Adipocyte (in vitro differentiated cells): ENCODE results near the gene CD6.

ENCODE experiments used
- DNase-seq: peaks from one replicate; pipeline ENCODE4 v3.0.0-alpha.2; 2015; ENCODE audit warnings: low read depth
- H3K27me3 ChIP-seq: replicated peaks from 2 replicates; pipeline ENCODE4 v1.7.0; 2013; ENCODE audit warnings: mild to moderate bottlenecking, low read length, moderate library complexity; ENCODE audit not compliant: control insufficient read depth, insufficient read depth
- H3K36me3 ChIP-seq: 2 replicates; pipeline ENCODE4 v1.7.0; 2013; ENCODE audit warnings: low read length, mild to moderate bottlenecking, moderate library complexity; ENCODE audit not compliant: control insufficient read depth, insufficient read depth, severe bottlenecking
- H3K4me1 ChIP-seq: 2 replicates; pipeline ENCODE4 v1.7.0; 2013; ENCODE audit warnings: mild to moderate bottlenecking, low read length, moderate library complexity; ENCODE audit not compliant: control insufficient read depth, insufficient read depth
- H3K4me3 ChIP-seq: 2 replicates; pipeline ENCODE4 v1.7.0; 2013; ENCODE audit warnings: mild to moderate bottlenecking, low read length, moderate library complexity
- H3K9ac ChIP-seq: 2 replicates; pipeline ENCODE4 v1.7.0; 2013; ENCODE audit warnings: mild to moderate bottlenecking, low read length, moderate library complexity
- H3K9me3 ChIP-seq: 2 replicates; pipeline ENCODE4 v1.7.0; 2013; ENCODE audit warnings: mild to moderate bottlenecking, low read length, moderate library complexity; ENCODE audit not compliant: control insufficient read depth

The CD6 gene

GRCh38 chr11:61041755-61042518, 70.5 kb downstream of the CD6 start:
- no peak for DNase-seq
- no peak overlapping the region for H3K4me3 ChIP-seq
- H3K4me1 ChIP-seq, result no peaks in the 10 kb centered on the region
- H3K9ac ChIP-seq, result no peak overlapping the region
- no peaks in the 10 kb centered on the region for H3K9me3 ChIP-seq
- no peaks in the 10 kb centered on the region for H3K36me3 ChIP-seq
- peaks cover 15% of the 10 kb centered on the region for H3K27me3 ChIP-seq

- Histone ChIP-seq H3K9ac (no peak overlapping the region), H3K9me3 (no peaks in the 10 kb centered on the region), H3K27me3 (peaks cover 21% of the 10 kb centered on the region), H3K4me3 (no peak overlapping the region), H3K4me1 (no peaks in the 10 kb centered on the region), H3K36me3 (no peaks in the 10 kb centered on the region)
- no peak for DNase-seq
Observed at GRCh38 chr11:61042537-61042936, 71.1 kb downstream of the CD6 start.

GRCh38 chr11:61042961-61043540, 71.6 kb downstream of the CD6 start:
- no peak overlapping the region for H3K9ac ChIP-seq
- H3K4me1 ChIP-seq, result no peaks in the 10 kb centered on the region
- no peak for DNase-seq
- no peaks in the 10 kb centered on the region for H3K36me3 ChIP-seq
- H3K27me3 ChIP-seq, result peaks cover 27% of the 10 kb centered on the region
- H3K4me3 ChIP-seq, result no peak overlapping the region
- no peaks in the 10 kb centered on the region for H3K9me3 ChIP-seq

- H3K36me3 ChIP-seq, result no peaks in the 10 kb centered on the region
- DNase-seq, result no peak
- H3K27me3 ChIP-seq, result peaks cover 48% of the 10 kb centered on the region
- no peak overlapping the region for H3K9ac ChIP-seq
- H3K4me1 ChIP-seq, result no peaks in the 10 kb centered on the region
- no peak overlapping the region for H3K4me3 ChIP-seq
- no peaks in the 10 kb centered on the region for H3K9me3 ChIP-seq
Observed at GRCh38 chr11:61045271-61045670, 73.8 kb downstream of the CD6 start.

GRCh38 chr11:61046833-61047232, 75.4 kb downstream of the CD6 start:
- Histone ChIP-seq H3K4me1 (no peaks in the 10 kb centered on the region), H3K4me3 (no peak overlapping the region), H3K36me3 (no peaks in the 10 kb centered on the region), H3K27me3 (peaks cover 49% of the 10 kb centered on the region), H3K9me3 (no peaks in the 10 kb centered on the region), H3K9ac (no peak overlapping the region)
- no peak for DNase-seq

- no peak for DNase-seq
- Histone ChIP-seq H3K9me3 (no peaks in the 10 kb centered on the region), H3K4me3 (no peak overlapping the region), H3K36me3 (no peaks in the 10 kb centered on the region), H3K27me3 (peaks cover 58% of the 10 kb centered on the region), H3K4me1 (no peaks in the 10 kb centered on the region), H3K9ac (no peak overlapping the region)
Observed at GRCh38 chr11:61048368-61049062, 77.0 kb downstream of the CD6 start.

GRCh38 chr11:61049063-61049377, 77.5 kb downstream of the CD6 start:
- H3K27me3 ChIP-seq, result peaks cover 61% of the 10 kb centered on the region
- DNase-seq, result no peak
- no peaks in the 10 kb centered on the region for H3K4me1 ChIP-seq
- H3K4me3 ChIP-seq, result no peak overlapping the region
- H3K9me3 ChIP-seq, result no peaks in the 10 kb centered on the region
- no peak overlapping the region for H3K9ac ChIP-seq
- no peaks in the 10 kb centered on the region for H3K36me3 ChIP-seq

GRCh38 chr11:61049859-61050258, 78.4 kb downstream of the CD6 start:
- Histone ChIP-seq H3K27me3 (peaks cover 62% of the 10 kb centered on the region), H3K36me3 (no peaks in the 10 kb centered on the region), H3K4me3 (no peak overlapping the region), H3K9ac (no peak overlapping the region), H3K9me3 (no peaks in the 10 kb centered on the region), H3K4me1 (no peaks in the 10 kb centered on the region)
- DNase-seq, result no peak

- DNase-seq, result no peak
- no peaks in the 10 kb centered on the region for H3K4me1 ChIP-seq
Observed at GRCh38 chr11:61052182-61052972, 80.9 kb downstream of the CD6 start.

GRCh38 chr11:61053191-61053590, 81.7 kb downstream of the CD6 start:
- no peaks in the 10 kb centered on the region for H3K36me3 ChIP-seq
- H3K27me3 ChIP-seq, result peaks cover 70% of the 10 kb centered on the region
- H3K9me3 ChIP-seq, result no peaks in the 10 kb centered on the region
- no peak overlapping the region for H3K4me3 ChIP-seq
- H3K4me1 ChIP-seq, result no peaks in the 10 kb centered on the region
- no peak overlapping the region for H3K9ac ChIP-seq
- DNase-seq, result no peak

More at GRCh38 chr11:61052182-61052972, 80.9 kb downstream of the CD6 start:
- peaks cover 74% of the 10 kb centered on the region for H3K27me3 ChIP-seq
- no peak overlapping the region for H3K4me3 ChIP-seq
- no peaks in the 10 kb centered on the region for H3K9me3 ChIP-seq
- no peaks in the 10 kb centered on the region for H3K36me3 ChIP-seq
- H3K9ac ChIP-seq, result no peak overlapping the region

GRCh38 chr11:61054513-61054912, 83.0 kb downstream of the CD6 start:
- Histone ChIP-seq H3K36me3 (no peaks in the 10 kb centered on the region), H3K4me3 (no peak overlapping the region), H3K27me3 (peaks cover 56% of the 10 kb centered on the region), H3K4me1 (no peaks in the 10 kb centered on the region), H3K9ac (no peak overlapping the region), H3K9me3 (no peaks in the 10 kb centered on the region)
- no peak for DNase-seq
